Head of caudate nucleus (tissue), 42 donors: ENCODE data around the gene NFATC1.

Experiments
- DNase-seq, 42 donors: peaks; one replicate each; pipeline versions ENCODE4 v3.0.0 to v3.0.0-alpha.2; 2020 to 2021; ENCODE audit warnings: mixed read lengths in 7 of 42
- intact Hi-C: fragments of 100-400 bp; cut with DNase I; formaldehyde crosslinking; loops from one replicate; pipeline ENCODE4 v1.15.0; 2022

Gene NFATC1

GRCh38 chr18:79544386-79544963 is 148.7 kb downstream of the NFATC1 start:
- intact Hi-C loops: no loop called here
- peak in 8 of 42 donors; percentile 3 to 36 (median 14) for DNase-seq

GRCh38 chr18:79545255-79545654 is 149.5 kb downstream of the NFATC1 start:
- DNase-seq: peak in 7 of 42 donors; percentile 2 to 22 (median 9)
- intact Hi-C loops: no loop called here

GRCh38 chr18:79545736-79546171 is 150.0 kb downstream of the NFATC1 start:
- intact Hi-C loops: no loop called here
- peak in 8 of 42 donors; percentile 4 to 26 (median 18) for DNase-seq

- intact Hi-C loops: no loop called here
- DNase-seq: peak in 34 of 42 donors; percentile 15 to 81 (median 58)
These were observed 151.1 kb downstream of the NFATC1 start for GRCh38 chr18:79546781-79547272.

- intact Hi-C loops: no loop called here
- DNase-seq: peak in 21 of 42 donors; percentile 7 to 60 (median 31)
These were observed 151.8 kb downstream of the NFATC1 start for GRCh38 chr18:79547413-79548076.

GRCh38 chr18:79548077-79548450 is 152.3 kb downstream of the NFATC1 start:
- intact Hi-C loops: no loop called here
- DNase-seq: peak in 8 of 42 donors; percentile 8 to 27 (median 16)

GRCh38 chr18:79548621-79548985 is 152.9 kb downstream of the NFATC1 start:
- intact Hi-C loops: no loop called here
- DNase-seq: peak in 7 of 42 donors; percentile 9 to 28 (median 20)

GRCh38 chr18:79548986-79549637 is 153.4 kb downstream of the NFATC1 start:
- DNase-seq: peak in 11 of 42 donors; percentile 3 to 43 (median 13)
- intact Hi-C loops: no loop called here

GRCh38 chr18:79549638-79550000 is 153.9 kb downstream of the NFATC1 start:
- intact Hi-C loops: no loop called here

GRCh38 chr18:79552140-79552631 is 156.5 kb downstream of the NFATC1 start:
- intact Hi-C loops: no loop called here
- peak in 9 of 42 donors; percentile 5 to 43 (median 17) for DNase-seq

More at GRCh38 chr18:79549638-79550000, 153.9 kb downstream of the NFATC1 start:
- DNase-seq: peak in 3 of 42 donors; percentile 1 to 19 (median 6)

GRCh38 chr18:79552696-79553095 is 157.0 kb downstream of the NFATC1 start:
- intact Hi-C loops: no loop called here
- peak in 4 of 42 donors; percentile 2 to 13 (median 10) for DNase-seq

GRCh38 chr18:79553154-79553553 is 157.4 kb downstream of the NFATC1 start:
- DNase-seq: peak in 9 of 42 donors; percentile 2 to 35 (median 15)
- intact Hi-C loops: no loop called here

GRCh38 chr18:79553696-79554095 is 158.0 kb downstream of the NFATC1 start:
- peak in 9 of 42 donors; percentile 2 to 32 (median 17) for DNase-seq
- intact Hi-C loops: no loop called here

- DNase-seq: peak in 4 of 42 donors; percentile 5 to 28 (median 13)
- intact Hi-C loops: no loop called here
These were observed 158.6 kb downstream of the NFATC1 start for GRCh38 chr18:79554321-79554720.

- peak in 9 of 42 donors; percentile 2 to 29 (median 13) for DNase-seq
- intact Hi-C loops: no loop called here
These were observed 159.4 kb downstream of the NFATC1 start for GRCh38 chr18:79554945-79555645.

- intact Hi-C loops: no loop called here
- DNase-seq: peak in 12 of 42 donors; percentile 1 to 28 (median 16)
These were observed 160.2 kb downstream of the NFATC1 start for GRCh38 chr18:79555885-79556284.

- DNase-seq: peak in 11 of 42 donors; percentile 3 to 34 (median 13)
- intact Hi-C loops: no loop called here
These were observed 161.3 kb downstream of the NFATC1 start for GRCh38 chr18:79556829-79557585.

GRCh38 chr18:79558196-79558932 is 162.6 kb downstream of the NFATC1 start:
- intact Hi-C loops: no loop called here
- peak in 8 of 42 donors; percentile 2 to 28 (median 14) for DNase-seq
